Measurements from ENCODE around the gene MYO18B.

Gene MYO18B

GRCh38 chr22:26047920-26048319 lies 305.9 kb downstream of the MYO18B start:
- no peak for TF ChIP-seq REST (IDR thresholded peaks at IDR 0.05; ENCODE audit: low read depth)
- TF ChIP-seq EP300 (IDR thresholded peaks at IDR 0.05; ENCODE audit: borderline replicate concordance), result no peak
- TF ChIP-seq RAD21 (IDR thresholded peaks at IDR 0.05; ENCODE audit: low read depth), result no peak
- no peak for TF ChIP-seq TCF12 (IDR thresholded peaks at IDR 0.05; ENCODE audit: low read depth)
- no peak for TF ChIP-seq NFIC (IDR thresholded peaks at IDR 0.05)

GRCh38 chr22:26050079-26050478 lies 308.1 kb downstream of the MYO18B start:
- TF ChIP-seq EGR1 (IDR thresholded peaks at IDR 0.05) (no peak), TCF12 (IDR thresholded peaks at IDR 0.05; ENCODE audit: low read depth) (no peak), REST (IDR thresholded peaks at IDR 0.05; ENCODE audit: low read depth) (no peak), ZBTB7A (IDR thresholded peaks at IDR 0.05; ENCODE audit: low read depth) (no peak), USF1 (IDR thresholded peaks at IDR 0.05) (no peak), CREB1 (IDR thresholded peaks at IDR 0.05; ENCODE audit: low read depth) (no peak), FOXM1 (IDR thresholded peaks at IDR 0.05; ENCODE audit: borderline replicate concordance, low read depth) (no peak), NFIC (IDR thresholded peaks at IDR 0.05) (no peak), YY1 (IDR thresholded peaks at IDR 0.05; ENCODE audit: low read depth) (no peak), CEBPB (IDR thresholded peaks at IDR 0.05) (no peak), RAD21 (IDR thresholded peaks at IDR 0.05; ENCODE audit: low read depth) (no peak), TAF1 (IDR thresholded peaks at IDR 0.05; ENCODE audit: low read depth) (no peak), EP300 (IDR thresholded peaks at IDR 0.05; ENCODE audit: borderline replicate concordance) (no peak)

GRCh38 chr22:26053737-26054316 lies 311.8 kb downstream of the MYO18B start:
- TF ChIP-seq YY1 (IDR thresholded peaks at IDR 0.05; ENCODE audit: low read depth) (no peak), TAF1 (IDR thresholded peaks at IDR 0.05; ENCODE audit: low read depth) (no peak), CEBPB (IDR thresholded peaks at IDR 0.05) (no peak)

- TF ChIP-seq TCF12 (IDR thresholded peaks at IDR 0.05; ENCODE audit: low read depth) (no peak), YY1 (IDR thresholded peaks at IDR 0.05; ENCODE audit: low read depth) (no peak), REST (IDR thresholded peaks at IDR 0.05; ENCODE audit: low read depth) (no peak), TEAD4 (IDR thresholded peaks at IDR 0.05) (no peak), RAD21 (IDR thresholded peaks at IDR 0.05; ENCODE audit: low read depth) (no peak)
Observed at GRCh38 chr22:26054841-26055605, 313.0 kb downstream of the MYO18B start.

GRCh38 chr22:26055693-26056092 lies 313.7 kb downstream of the MYO18B start:
- no peak for TF ChIP-seq ZBTB7A (IDR thresholded peaks at IDR 0.05; ENCODE audit: low read depth)
- no peak for TF ChIP-seq TAF1 (IDR thresholded peaks at IDR 0.05; ENCODE audit: low read depth)
- no peak for TF ChIP-seq NFIC (IDR thresholded peaks at IDR 0.05)
- TF ChIP-seq CREB1 (IDR thresholded peaks at IDR 0.05; ENCODE audit: low read depth), result no peak
- TF ChIP-seq CEBPB (IDR thresholded peaks at IDR 0.05), result no peak
- TF ChIP-seq TEAD4 (IDR thresholded peaks at IDR 0.05), result no peak
- TF ChIP-seq REST (IDR thresholded peaks at IDR 0.05; ENCODE audit: low read depth), result no peak
- TF ChIP-seq YY1 (IDR thresholded peaks at IDR 0.05; ENCODE audit: low read depth), result no peak
- no peak for TF ChIP-seq EGR1 (IDR thresholded peaks at IDR 0.05)
- TF ChIP-seq MAX (IDR thresholded peaks at IDR 0.05), result no peak
